DOHH2 (cell line): ENCODE measurements around the gene FBXO4.

ENCODE experiments used
- H3F3A ChIP-seq: fragments of 200-600 bp; sonication (generic), shearing (Covaris generic); 2 replicates; pipeline ENCODE4 v1.6.0; 2016; ENCODE audit warnings: antibody characterized with exemption, mild to moderate bottlenecking; ENCODE audit not compliant: control insufficient read depth, insufficient read depth
- H3K27ac ChIP-seq: fragments of 200-600 bp; sonication (generic); 2 replicates; pipeline ENCODE4 v1.5.1; 2014; ENCODE audit warnings: low read depth, mild to moderate bottlenecking, low read length, moderate library complexity
- H3K27me3 ChIP-seq: fragments of 200-600 bp; sonication (generic); 2 replicates; pipeline ENCODE4 v1.6.1; 2014; ENCODE audit warnings: mild to moderate bottlenecking, low read length, mixed read lengths; ENCODE audit not compliant: control insufficient read depth
- H3K36me3 ChIP-seq: fragments of 200-600 bp; sonication (generic); 2 replicates; pipeline ENCODE4 v1.6.1; 2014; ENCODE audit warnings: mild to moderate bottlenecking, low read length, moderate library complexity, mixed read lengths; ENCODE audit not compliant: control insufficient read depth
- H3K4me1 ChIP-seq: fragments of 200-600 bp; sonication (generic); 2 replicates; pipeline ENCODE4 v1.6.1; 2014; ENCODE audit warnings: mild to moderate bottlenecking, low read length, mixed read lengths; ENCODE audit not compliant: control insufficient read depth
- H3K4me2 ChIP-seq: fragments of 200-600 bp; sonication (generic); 2 replicates; pipeline ENCODE4 v1.6.0; 2014; ENCODE audit warnings: mild to moderate bottlenecking, low read length, moderate library complexity
- H3K4me3 ChIP-seq: fragments of 200-600 bp; sonication (generic); 2 replicates; pipeline ENCODE4 v1.5.1; 2014; ENCODE audit warnings: mild to moderate bottlenecking, low read length, mixed read lengths
- H3K79me2 ChIP-seq: fragments of 200-600 bp; sonication (generic); 2 replicates; pipeline ENCODE4 v1.6.1; 2014; ENCODE audit warnings: mild to moderate bottlenecking, low read length, mixed read lengths; ENCODE audit not compliant: control insufficient read depth
- H3K9me2 ChIP-seq: fragments of 200-600 bp; sonication (generic); replicated peaks from 2 replicates; pipeline ENCODE4 v1.6.1; 2014; ENCODE audit warnings: mild to moderate bottlenecking, low read length, mixed read lengths; ENCODE audit not compliant: control insufficient read depth
- H3K9me3 ChIP-seq: fragments of 200-600 bp; sonication (generic); 2 replicates; pipeline ENCODE4 v1.6.1; 2014; ENCODE audit warnings: antibody characterized with exemption, low read length, mixed read lengths; ENCODE audit not compliant: control insufficient read depth, insufficient read depth
- H4K20me1 ChIP-seq: fragments of 200-600 bp; sonication (generic); 2 replicates; pipeline ENCODE4 v1.6.0; 2014; ENCODE audit warnings: low read depth, mild to moderate bottlenecking, antibody characterized with exemption, low read length, moderate library complexity; ENCODE audit not compliant: control insufficient read depth, insufficient read depth
- EZH2phosphoT487 ChIP-seq: fragments of 200-600 bp; sonication (generic); IDR thresholded peaks from 2 replicates; pipeline ENCODE4 v1.6.1; 2017; ENCODE audit warnings: borderline replicate concordance, mild to moderate bottlenecking, antibody characterized with exemption, low read length, moderate library complexity, mixed read lengths
- TF ChIP-seq, protein P1 (sequence below): fragments of 200-600 bp; sonication (generic); IDR thresholded peaks from one replicate; pipeline ENCODE4 v1.5.1; 2014; ENCODE audit warnings: antibody characterized with exemption, mild to moderate bottlenecking, low read depth, low read length; ENCODE audit not compliant: poor library complexity, severe bottlenecking

The FBXO4 gene

DNA sequence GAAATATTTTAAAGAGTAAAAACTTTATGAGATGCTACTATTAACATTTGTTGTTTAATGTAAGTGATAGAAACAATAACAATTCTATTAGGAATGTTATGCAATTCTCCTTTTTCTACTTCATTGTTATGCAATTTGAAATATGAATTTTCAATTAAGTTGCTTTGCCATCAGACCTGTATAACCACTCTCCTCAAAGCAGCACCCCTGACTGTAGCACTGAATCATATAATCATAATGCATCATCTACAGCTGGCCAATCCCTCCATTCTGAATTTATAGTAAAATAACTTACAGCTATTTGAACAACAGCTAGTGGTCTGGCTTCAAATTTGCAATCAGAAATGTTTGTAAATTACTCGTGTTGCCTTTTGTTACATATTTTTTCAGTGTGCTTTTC, 29.2 kb downstream of the FBXO4 start:
- H3K9me2 ChIP-seq: no peaks in the 10 kb centered on the region
- H4K20me1 ChIP-seq: no peaks in the 10 kb centered on the region
- H3K4me2 ChIP-seq: no peak overlapping the region
- H3K4me3 ChIP-seq: no peak overlapping the region
- H3K79me2 ChIP-seq: no peaks in the 10 kb centered on the region
- no peaks in the 10 kb centered on the region for H3K4me1 ChIP-seq
- no peaks in the 10 kb centered on the region for H3F3A ChIP-seq
- H3K27ac ChIP-seq: no peak overlapping the region
- H3K36me3 ChIP-seq: no peaks in the 10 kb centered on the region
- no peak for TF ChIP-seq EZH2phosphoT487
- TF ChIP-seq, protein P1, sequence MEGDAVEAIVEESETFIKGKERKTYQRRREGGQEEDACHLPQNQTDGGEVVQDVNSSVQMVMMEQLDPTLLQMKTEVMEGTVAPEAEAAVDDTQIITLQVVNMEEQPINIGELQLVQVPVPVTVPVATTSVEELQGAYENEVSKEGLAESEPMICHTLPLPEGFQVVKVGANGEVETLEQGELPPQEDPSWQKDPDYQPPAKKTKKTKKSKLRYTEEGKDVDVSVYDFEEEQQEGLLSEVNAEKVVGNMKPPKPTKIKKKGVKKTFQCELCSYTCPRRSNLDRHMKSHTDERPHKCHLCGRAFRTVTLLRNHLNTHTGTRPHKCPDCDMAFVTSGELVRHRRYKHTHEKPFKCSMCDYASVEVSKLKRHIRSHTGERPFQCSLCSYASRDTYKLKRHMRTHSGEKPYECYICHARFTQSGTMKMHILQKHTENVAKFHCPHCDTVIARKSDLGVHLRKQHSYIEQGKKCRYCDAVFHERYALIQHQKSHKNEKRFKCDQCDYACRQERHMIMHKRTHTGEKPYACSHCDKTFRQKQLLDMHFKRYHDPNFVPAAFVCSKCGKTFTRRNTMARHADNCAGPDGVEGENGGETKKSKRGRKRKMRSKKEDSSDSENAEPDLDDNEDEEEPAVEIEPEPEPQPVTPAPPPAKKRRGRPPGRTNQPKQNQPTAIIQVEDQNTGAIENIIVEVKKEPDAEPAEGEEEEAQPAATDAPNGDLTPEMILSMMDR: no peak
- H3K27me3 ChIP-seq: peaks cover 4% of the 10 kb centered on the region; the same call in 1 of the 2 replicates
- no peaks in the 10 kb centered on the region for H3K9me3 ChIP-seq

DNA sequence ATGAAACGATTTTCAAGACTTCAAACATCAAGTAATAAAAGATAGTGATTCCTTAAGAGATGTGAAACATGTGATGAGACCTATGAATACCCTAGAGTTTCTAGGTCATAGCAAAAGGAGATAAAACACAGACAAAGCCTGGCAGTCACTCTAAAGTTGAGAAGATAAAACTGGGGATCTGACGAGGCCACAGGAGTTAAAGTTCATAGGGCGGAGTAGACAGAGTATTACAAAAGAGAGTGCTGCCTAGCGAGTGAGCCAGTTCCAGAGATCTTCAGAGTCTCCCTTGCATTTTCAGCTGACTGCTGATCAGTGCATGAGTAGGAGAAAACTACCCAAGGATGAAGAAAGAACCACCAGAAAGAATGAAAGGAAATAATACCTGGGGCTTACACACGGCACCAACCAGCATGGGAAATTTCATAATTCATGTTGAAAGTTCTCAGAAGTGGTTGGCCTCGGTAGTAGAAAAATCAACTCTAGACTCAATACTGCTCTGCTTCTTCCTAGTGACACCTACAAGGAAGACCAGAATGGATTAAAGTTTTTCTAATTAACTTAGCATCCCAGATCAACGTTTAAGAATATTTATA, 30.4 kb downstream of the FBXO4 start:
- Histone ChIP-seq H3F3A (no peaks in the 10 kb centered on the region), H3K36me3 (no peaks in the 10 kb centered on the region), H3K27ac (no peak overlapping the region), H3K9me2 (no peaks in the 10 kb centered on the region), H3K4me3 (no peak overlapping the region), H3K4me1 (no peaks in the 10 kb centered on the region), H3K9me3 (no peaks in the 10 kb centered on the region), H3K79me2 (no peaks in the 10 kb centered on the region), H3K27me3 (peaks cover 4% of the 10 kb centered on the region; the same call in 1 of the 2 replicates), H4K20me1 (no peaks in the 10 kb centered on the region), H3K4me2 (no peak overlapping the region)
- TF ChIP-seq, protein P1: no peak
- TF ChIP-seq EZH2phosphoT487: no peak

DNA sequence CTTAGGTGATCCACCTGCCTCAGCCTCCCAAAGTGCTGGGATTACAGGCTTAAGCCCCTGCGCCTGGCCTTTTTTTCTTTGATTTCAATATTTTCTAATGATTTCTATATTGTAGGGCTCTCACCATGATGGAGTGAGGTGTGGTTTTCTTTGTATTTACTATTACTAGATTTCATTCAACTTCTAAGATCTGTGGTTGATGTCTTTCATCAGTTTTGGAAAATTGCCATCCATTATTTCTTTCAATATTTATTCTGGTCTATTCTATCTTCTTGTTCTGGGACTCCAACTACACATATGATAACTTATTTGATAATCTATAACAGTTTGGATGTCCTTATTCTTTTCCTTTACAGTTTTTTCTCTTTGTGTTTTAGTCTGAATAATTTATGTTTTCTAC, 31.9 kb downstream of the FBXO4 start:
- Histone ChIP-seq H3K27me3 (peaks cover 4% of the 10 kb centered on the region; the same call in 1 of the 2 replicates), H3K9me3 (0 out of 2 replicates have a peak, but pooled peaks cover 3% of the 10 kb centered on the region), H3K79me2 (no peaks in the 10 kb centered on the region), H3K36me3 (no peaks in the 10 kb centered on the region), H3F3A (no peaks in the 10 kb centered on the region), H4K20me1 (no peaks in the 10 kb centered on the region), H3K4me1 (no peaks in the 10 kb centered on the region), H3K4me3 (no peak overlapping the region), H3K9me2 (no peaks in the 10 kb centered on the region), H3K4me2 (no peak overlapping the region), H3K27ac (no peak overlapping the region)
- TF ChIP-seq, protein P1: no peak
- no peak for TF ChIP-seq EZH2phosphoT487
